ENCODE measurements around the gene DNAAF2.
"Not testable (repeated sequence)": the region's sequence is repeated elsewhere in the genome, so short reads cannot be mapped to it uniquely, and the experiment has no call there.

DNAAF2 gene

GRCh38 chr14:49634547-49635334, at the start of gene DNAAF2:
Gene DNAAF2, minus strand, starts transcription at chr14:49635244. Its CDS starts 95 bp downstream, at chr14:49635149.
- DNase-seq, result peak; percentile 45

DNA sequence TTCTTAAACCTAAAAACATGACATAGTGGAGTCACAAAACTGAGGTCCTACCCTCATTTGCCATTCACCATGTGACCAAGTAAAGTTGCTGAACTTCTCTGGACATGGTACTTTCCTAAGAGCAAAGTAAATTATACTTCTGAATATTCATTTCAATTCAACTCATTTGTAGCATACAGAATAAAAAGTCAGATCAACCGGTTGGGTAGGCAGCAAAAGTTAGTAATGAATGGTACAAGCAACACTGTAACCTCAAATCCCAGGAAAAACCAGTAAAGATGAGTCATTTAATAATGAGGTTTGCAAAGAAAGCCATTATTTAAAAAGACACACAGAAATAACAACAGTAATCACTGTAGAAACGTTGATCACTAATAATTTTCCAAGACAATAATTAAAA, 44.2 kb upstream of the DNAAF2 start:
- no peak for DNase-seq

- DNase-seq, result no peak
Measured at GRCh38 chr14:49677643-49678042, 42.6 kb upstream of the DNAAF2 start.

GRCh38 chr14:49673586-49673985, 38.5 kb upstream of the DNAAF2 start:
- no peak for DNase-seq

DNA sequence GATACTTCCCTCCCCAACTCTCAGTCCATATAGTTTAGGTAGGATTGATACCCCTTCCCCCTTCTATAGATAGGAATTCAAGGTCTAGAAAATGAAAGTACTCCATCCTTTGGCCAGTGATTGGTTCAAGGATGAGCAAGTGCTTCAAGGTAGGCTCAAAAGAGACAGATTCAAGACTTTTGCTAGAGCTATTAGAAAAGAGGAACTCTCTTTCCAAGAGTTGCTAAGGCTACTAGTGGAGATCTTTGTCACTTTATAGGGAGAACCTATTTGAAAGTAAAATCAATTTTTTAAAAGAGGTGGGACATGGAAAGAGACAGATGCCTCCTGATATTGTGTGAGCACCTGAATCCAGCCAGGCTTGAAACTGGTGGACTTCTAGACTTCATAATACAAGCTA, 35.4 kb upstream of the DNAAF2 start:
- no peak for DNase-seq

DNA sequence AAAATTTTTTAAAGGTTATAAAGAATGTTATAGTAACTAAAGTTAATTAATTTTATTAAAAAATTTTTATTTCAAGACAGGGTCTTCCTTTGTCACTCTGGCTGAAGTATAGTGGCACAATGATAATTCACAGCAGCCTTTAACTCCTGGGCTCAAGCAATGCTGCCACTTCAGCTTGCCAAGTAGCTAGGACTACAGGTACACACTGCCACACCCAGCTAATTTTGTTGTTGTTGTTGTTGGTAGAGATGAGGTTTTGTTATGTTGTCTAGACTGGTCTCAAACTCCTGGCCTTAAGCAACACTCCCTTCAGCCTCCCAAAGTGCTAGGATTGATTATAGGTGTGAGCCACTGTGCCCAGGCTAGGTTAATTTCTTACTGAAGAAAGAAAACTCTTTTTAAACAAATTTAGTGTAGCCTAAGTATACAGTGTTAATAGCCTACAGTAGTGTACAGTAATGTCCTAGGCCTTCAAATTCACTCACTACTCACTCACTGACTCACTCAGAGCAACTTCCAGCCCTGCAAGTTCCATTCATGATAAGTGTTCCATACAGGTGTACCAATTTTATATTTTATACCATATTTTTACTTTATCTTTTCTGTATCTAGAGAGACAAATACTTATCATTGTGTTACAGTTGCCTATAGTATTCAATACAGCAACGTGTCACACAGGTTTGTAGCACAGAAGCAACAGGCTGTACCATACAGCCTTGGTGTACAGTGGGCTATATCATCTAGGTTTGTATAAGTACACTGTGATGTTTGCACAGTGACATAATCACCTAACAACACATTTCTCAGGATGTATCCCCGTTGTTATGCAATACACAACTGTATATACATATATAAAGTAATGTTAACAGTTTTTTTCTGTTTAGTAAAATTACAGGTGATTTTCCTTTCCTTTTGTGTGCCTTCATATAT, 24.7 kb upstream of the DNAAF2 start:
- no peak for DNase-seq

GRCh38 chr14:49657500-49657899, 22.5 kb upstream of the DNAAF2 start:
- not testable (repeated sequence) for DNase-seq

DNA sequence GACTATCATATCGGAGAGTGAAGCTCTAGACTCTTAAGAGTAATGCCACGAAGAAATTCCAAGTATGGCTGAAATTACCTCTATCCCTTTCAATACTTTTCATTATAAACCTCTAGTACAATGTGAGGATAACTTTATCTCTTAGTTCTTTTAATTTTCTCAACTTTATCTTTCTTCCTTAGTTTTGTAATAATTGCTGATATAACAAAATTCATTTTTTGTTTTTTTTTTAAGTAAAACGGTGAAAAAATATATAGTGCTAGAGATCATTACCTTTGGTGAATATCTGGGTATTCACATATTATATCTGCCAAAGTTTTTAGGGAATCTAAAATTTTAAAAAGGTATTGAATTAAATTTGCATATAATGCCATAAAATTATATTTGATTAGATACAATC, 19.5 kb upstream of the DNAAF2 start:
- DNase-seq, result no peak

DNA sequence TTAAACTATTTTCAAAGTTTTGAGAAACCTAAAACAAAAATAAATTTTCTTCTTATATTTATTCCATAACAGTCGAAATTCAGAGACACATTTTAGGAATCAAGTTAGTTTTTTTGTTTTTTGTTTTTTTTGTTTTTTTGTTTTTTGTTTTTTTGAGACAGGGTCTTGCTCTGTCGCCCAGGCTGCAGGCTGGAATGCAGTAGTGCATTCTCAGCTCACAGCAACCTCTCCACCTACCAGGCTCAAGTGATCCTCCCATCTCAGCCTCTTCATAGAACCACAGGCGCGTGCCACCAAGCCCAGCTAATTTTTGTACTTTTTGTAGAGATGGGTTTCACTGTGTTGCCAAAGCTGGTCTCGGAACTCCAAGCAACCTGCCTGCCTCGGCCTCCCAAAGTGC, 18.5 kb upstream of the DNAAF2 start:
- DNase-seq, result no peak

DNA sequence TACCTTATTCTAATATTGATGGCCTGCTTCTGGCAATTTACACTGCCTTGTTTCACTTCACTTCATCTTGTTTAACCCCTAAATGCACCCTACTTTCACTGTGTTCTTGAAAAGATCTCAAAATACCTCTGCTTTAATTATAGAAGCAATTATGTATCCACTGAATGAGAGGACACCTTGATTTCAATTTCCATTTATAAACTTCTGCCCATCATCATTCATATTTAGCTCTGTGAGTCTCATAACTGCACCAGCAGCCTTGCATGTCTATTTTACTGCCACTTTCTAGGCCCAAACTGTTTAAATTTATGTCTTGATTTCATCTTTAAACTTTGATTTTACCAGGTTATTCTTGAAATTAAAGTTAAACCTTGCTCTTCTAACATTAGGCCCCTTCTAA, 7.1 kb upstream of the DNAAF2 start:
- no peak for DNase-seq

GRCh38 chr14:49641697-49642129, 6.7 kb upstream of the DNAAF2 start:
- no peak for DNase-seq

DNA sequence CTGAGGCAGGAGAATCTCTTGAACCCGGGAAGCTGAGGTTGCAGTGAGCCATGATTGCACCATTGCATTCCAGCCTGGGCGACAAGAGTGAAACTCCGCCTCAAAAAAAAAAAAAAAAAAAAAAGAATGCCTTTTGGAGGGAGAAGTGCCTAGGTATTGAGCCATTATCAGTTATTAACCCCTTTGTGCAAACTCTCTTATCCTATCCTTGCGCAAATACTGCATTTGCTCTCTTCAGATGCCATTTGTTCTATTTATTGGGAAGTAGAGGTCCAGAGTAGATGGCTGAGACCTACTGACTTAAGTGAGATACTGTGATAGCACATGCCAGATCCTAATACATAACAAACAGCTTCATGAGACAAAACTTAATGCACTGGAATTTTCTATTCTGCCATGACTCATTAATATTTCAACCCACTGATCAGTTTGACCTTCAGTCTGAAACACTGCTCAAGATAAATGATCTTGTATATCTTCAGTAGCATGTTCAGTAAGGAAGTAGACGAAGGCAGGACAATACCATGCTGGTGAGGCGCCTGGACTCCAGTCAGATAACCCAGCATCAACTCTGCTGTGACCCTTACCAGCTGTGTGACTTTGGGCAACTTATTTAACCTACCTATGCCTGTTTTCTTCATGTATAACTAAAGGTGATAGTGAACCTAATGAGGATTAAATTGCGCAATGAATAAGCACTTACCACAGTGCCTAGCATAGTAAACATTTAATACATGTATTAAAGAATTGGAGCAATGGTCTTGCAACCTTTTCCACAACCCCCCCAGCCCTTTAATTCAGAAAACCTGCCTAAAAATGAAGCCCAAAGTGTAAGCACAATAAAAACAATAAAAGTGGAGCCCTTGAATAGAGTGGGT, 5.7 kb upstream of the DNAAF2 start:
- DNase-seq, result no peak

DNA sequence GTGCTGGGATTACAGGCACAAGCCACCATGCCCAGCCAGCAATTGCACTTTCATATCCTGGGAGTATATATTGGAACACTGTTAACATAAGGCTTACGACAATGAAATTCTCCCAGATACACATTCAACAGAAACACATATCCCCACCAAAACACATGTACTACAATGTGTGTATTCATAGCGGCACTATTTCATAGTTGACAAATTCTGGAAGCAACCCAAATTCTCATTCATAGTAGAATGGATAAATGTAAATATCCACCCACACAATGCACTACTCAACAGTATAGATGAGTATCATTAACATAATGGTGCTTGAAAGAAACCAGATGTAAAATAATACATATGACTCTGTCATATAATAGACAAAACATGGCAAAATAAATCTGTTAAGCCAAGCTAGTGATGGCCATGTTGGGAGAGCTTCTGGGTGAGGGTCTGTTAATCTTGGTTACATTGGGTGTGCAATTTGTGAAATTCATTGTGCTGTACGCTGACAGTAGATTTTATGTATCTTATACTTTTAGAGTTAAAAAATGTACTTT, 2.6 kb upstream of the DNAAF2 start:
- DNase-seq, result no peak

GRCh38 chr14:49636866-49637265, 1.8 kb upstream of the DNAAF2 start:
- no peak for DNase-seq

DNA sequence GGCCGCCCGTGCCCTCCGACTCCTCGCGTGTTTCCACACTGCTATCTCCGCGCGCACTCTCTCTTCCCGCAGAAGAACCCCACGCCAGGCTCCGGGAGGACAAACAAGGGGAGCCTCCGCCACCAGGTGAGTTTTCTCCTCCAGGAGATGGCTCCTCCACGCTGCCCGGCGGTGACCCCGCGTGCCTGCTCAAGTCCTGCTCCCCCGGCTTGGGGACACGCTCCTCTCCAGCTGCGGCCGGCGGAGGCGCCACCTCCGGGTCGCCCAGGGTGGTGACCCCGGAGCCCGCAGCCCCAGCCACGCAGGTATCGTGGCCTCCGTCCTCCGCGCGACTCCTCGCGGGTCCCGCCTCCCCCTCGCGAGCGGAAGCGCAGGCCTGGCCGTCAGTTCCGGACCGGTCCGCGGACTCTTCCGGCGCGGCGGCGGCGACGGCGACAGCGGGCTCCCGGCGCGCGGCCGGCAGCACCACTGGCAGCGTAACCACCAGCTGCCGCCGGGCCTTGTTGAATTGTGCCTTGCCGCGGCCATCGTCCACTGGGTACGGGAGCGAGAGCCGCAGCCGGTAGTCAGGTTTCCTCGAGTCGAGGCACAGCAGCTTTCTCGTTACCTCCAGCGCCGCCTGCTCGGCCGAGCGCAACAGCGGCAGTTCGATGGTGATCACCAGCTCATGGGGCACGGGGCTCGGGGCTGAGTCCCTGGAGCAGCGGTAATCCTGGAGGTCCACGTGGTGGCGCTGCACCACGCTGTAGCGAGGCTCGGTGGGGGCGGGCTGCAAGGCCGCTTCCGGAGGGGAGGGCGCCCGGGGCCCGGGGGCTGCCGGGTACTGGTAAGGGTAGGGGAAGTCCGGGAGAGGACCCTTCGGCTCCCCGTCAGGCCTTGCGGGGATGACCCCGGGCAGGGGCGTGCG, 1.2 kb downstream of the DNAAF2 start:
- DNase-seq, result peak; percentile 84

DNA sequence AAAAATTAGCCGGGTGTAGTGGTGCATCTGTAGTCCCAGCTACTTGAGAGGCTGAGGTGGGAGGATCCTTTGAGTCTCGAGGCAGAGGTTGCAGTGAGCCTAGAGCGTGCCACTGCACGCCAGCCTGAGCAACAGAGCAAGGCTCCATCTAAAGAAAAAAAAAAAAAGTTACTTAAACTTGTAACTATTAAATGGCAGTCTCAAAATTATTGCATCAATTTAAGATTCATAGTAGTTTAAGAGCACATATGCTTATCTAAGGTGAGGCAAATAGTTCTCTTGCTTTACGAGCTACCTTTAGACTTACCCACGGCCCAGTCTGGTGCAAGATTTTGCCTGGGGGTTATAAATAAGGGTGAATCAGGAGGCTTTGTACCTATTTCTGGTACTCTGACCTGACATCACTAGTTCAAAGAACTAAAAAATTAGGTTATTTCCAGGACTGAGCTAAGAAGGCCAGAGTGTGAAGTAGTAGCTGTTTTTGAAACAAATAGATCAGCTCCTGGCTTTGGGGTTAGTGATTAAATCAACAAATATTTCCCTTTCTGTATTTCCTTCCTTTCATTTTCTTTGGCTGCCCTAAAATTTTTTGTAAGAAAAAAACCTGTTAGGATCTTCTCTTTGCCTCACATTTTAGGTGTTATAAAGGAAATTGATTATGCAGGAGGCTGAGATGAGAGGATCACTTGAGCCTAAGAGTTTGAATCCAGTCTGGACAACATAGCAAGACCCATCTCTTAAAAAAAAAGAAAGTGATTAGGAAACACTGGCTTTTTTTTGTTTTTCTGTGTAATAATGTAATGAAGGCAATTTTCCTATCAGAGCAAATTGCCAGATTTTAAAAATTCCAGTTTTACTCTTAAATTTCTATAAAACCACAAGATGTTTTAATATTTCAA, 10.9 kb downstream of the DNAAF2 start:
- no peak for DNase-seq

- DNase-seq, result no peak
Measured at GRCh38 chr14:49623387-49623786, 11.7 kb downstream of the DNAAF2 start.

DNA sequence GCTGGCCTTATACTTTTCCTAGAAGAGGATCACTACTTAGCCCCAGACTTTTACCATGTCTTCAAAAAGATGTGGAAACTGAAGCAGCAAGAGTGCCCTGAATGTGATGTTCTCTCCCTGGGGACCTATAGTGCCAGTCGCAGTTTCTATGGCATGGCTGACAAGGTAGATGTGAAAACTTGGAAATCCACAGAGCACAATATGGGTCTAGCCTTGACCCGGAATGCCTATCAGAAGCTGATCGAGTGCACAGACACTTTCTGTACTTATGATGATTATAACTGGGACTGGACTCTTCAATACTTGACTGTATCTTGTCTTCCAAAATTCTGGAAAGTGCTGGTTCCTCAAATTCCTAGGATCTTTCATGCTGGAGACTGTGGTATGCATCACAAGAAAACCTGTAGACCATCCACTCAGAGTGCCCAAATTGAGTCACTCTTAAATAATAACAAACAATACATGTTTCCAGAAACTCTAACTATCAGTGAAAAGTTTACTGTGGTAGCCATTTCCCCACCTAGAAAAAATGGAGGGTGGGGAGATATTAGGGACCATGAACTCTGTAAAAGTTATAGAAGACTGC, 12.9 kb downstream of the DNAAF2 start:
- no peak for DNase-seq

GRCh38 chr14:49621114-49621881, 13.7 kb downstream of the DNAAF2 start:
- DNase-seq, result peak; percentile 34
